Adrenal gland (tissue), 12 donors: Measurements from ENCODE around the gene SLC13A3. TPM values are rescaled to one million over a fixed set of nuclear protein-coding genes. Genes with fewer than 3 reads are reported as not detected.

ENCODE experiments used
- DNase-seq, 7 donors: peaks; one replicate each; pipeline ENCODE4 v3.0.0-alpha.2; 2019 to 2020
- H3K27ac ChIP-seq, 5 donors: fragments of 200-600 bp; sonication (generic) in 4 of 5; 1 replicate in 3 of 5; 2 replicates in 2 of 5; pipeline versions ENCODE4 v1.5.1 to v1.8.0; 2016 to 2020; ENCODE audit warnings: mild to moderate bottlenecking in 1 of 5
- H3K27me3 ChIP-seq: fragments of 200-600 bp; 2 replicates; pipeline ENCODE4 v1.8.0; 2021
- H3K36me3 ChIP-seq, 2 donors: fragments of 200-600 bp; replicated peaks in 1 of 2; 1 replicate in 1 of 2; 2 replicates in 1 of 2; pipeline versions ENCODE4 v1.5.1 to v1.8.0; 2018 to 2022
- H3K4me1 ChIP-seq, 2 donors: fragments of 200-600 bp; replicated peaks in 1 of 2; 1 replicate in 1 of 2; 2 replicates in 1 of 2; pipeline versions ENCODE4 v1.5.1 to v1.8.0; 2018 to 2021
- H3K4me3 ChIP-seq, 4 donors: fragments of 200-600 bp; sonication (generic) in 3 of 4; one replicate each; pipeline ENCODE4 v1.5.1; 2016 to 2018
- H3K9me3 ChIP-seq, 3 donors: fragments of 200-600 bp; sonication (generic) in 1 of 3; replicated peaks in 1 of 3; 1 replicate in 2 of 3; 2 replicates in 1 of 3; pipeline versions ENCODE4 v1.5.1 to v1.8.0; 2016 to 2021
- POLR2A ChIP-seq, 2 donors: fragments of 450-650 bp; IDR thresholded peaks; one replicate each; pipeline ENCODE4 v1.6.1; 2017; ENCODE audit warnings: antibody characterized with exemption in 2 of 2, mild to moderate bottlenecking in 2 of 2, moderate library complexity in 1 of 2
- WGBS, 4 donors: extraction: QIAGEN DNeasy Blood & Tissue Kit in 2 of 4; methylation state at CpG; one replicate each; pipeline versions ENCODE4 v1.1.5 to v1.1.7; 2013 to 2017; 5-methylcytosine and 5-hydroxymethylcytosine counted together
- intact Hi-C, 2 donors: fragments of 100-400 bp; cut with DNase I; formaldehyde crosslinking; loops; one replicate each; pipeline versions ENCODE4 v1.14.1 to v1.15.0; 2022 to 2023
- polyA plus RNA-seq, 3 donors: library from polyadenylated mRNA; stranded (reverse); fragments of 200-250 nt in 2 of 3; fragments of 350-450 nt in 1 of 3; fragmentation: Illumina TruSeq in 1 of 3; extraction: RNeasy Lipid Tissue Mini Kit (QIAGEN cat#74804) in 1 of 3; gene quantifications; one replicate each; pipeline ENCODE4 v1.2.3, GENCODE V29; 2013 to 2014
- total RNA-seq, 9 donors: library from RNA; depleted of rRNA in 4 of 9; stranded (reverse); fragments of >200 nt in 4 of 9; fragments of 120-200 nt in 1 of 9; fragmentation: NEBNext Ultra II Directional in 1 of 9; extraction: Animal tissue kit (Norgen Biotek cat#: 25700) in 1 of 9; gene quantifications; one replicate each; pipeline versions ENCODE4 v1.1.0 to v1.2.4, GENCODE V29; 2013 to 2023
- TF ChIP-seq, protein P1 (sequence below), 6 experiments: fragments of 450-650 bp in 4 of 6; fragments of 200-600 bp in 2 of 6; sonication (generic) in 1 of 6; IDR thresholded peaks; 1 replicate in 5 of 6; 2 replicates in 1 of 6; pipeline versions ENCODE4 v1.5.1 to v1.8.0; 2016 to 2021; ENCODE audit warnings: antibody characterized with exemption in 6 of 6, mild to moderate bottlenecking in 2 of 6, moderate library complexity in 1 of 6
- donor health status: healthy with polysubstance abuse.
- donor health status: Bipolar disorder and iron deficiency.
- donor health status: DM: yes; HTN: yes; CAD: no.
- donor health status: DM: no; HTN: no; CAD: no.
- donor health status: DM: no; HTN: no; CAD: no.
- donor health status: DM: yes; HTN: yes; CAD: no.

SLC13A3 gene
- total and polyA plus RNA-seq, 12 donors, result 1.5 to 11.2 (median 3.9) TPM

DNA sequence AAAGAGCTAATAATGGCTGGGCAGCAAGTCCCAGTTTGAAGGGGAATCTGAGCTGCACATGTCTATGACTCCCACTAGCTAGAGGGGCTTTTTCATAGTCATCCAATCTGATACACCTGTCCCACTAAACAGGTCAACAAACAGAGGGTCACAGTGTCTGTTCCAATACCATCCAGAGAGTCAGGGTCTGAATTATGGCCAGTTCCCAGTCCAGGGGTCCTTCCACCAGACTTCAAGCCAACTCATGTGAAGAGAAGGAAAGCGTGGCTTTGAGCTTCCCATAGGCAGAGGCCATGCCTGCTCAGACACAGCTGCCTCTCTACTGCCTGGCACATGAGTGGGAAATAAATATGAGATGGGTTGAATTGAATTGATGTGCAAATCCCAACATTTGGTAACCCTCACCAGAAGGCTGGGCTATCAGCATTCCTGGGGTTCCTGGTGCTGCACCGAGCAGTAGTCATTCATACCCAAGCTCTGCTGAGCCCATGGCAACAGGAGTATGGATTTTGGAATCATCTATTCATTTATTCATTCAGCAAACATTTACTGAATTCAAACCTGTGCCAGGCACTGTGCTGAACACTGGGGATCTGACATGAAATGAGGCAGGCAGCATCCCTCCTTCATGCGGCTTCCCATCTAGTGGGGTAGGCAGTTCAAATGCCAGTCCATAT is 20.7 kb upstream of the SLC13A3 start:
- no peak for TF ChIP-seq POLR2A (IDR thresholded peaks at IDR 0.05)
- TF ChIP-seq, protein P1, sequence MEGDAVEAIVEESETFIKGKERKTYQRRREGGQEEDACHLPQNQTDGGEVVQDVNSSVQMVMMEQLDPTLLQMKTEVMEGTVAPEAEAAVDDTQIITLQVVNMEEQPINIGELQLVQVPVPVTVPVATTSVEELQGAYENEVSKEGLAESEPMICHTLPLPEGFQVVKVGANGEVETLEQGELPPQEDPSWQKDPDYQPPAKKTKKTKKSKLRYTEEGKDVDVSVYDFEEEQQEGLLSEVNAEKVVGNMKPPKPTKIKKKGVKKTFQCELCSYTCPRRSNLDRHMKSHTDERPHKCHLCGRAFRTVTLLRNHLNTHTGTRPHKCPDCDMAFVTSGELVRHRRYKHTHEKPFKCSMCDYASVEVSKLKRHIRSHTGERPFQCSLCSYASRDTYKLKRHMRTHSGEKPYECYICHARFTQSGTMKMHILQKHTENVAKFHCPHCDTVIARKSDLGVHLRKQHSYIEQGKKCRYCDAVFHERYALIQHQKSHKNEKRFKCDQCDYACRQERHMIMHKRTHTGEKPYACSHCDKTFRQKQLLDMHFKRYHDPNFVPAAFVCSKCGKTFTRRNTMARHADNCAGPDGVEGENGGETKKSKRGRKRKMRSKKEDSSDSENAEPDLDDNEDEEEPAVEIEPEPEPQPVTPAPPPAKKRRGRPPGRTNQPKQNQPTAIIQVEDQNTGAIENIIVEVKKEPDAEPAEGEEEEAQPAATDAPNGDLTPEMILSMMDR (IDR thresholded peaks at IDR 0.05), result no peak
- Histone ChIP-seq H3K4me1 (no peaks in the 10 kb centered on the region), H3K27me3 (no peaks in the 10 kb centered on the region), H3K27ac (no peak overlapping the region), H3K4me3 (no peak overlapping the region), H3K36me3 (no peaks in the 10 kb centered on the region), H3K9me3 (peaks cover 0 to 15% (median 0%) of the 10 kb centered on the region in 3 donors)
- intact Hi-C loops, result no loop called here
- no peak for DNase-seq
- WGBS, 4 donors, result 92 to 100% (median 95%) methylated on average over 3 of the region's 3 CpGs

DNA sequence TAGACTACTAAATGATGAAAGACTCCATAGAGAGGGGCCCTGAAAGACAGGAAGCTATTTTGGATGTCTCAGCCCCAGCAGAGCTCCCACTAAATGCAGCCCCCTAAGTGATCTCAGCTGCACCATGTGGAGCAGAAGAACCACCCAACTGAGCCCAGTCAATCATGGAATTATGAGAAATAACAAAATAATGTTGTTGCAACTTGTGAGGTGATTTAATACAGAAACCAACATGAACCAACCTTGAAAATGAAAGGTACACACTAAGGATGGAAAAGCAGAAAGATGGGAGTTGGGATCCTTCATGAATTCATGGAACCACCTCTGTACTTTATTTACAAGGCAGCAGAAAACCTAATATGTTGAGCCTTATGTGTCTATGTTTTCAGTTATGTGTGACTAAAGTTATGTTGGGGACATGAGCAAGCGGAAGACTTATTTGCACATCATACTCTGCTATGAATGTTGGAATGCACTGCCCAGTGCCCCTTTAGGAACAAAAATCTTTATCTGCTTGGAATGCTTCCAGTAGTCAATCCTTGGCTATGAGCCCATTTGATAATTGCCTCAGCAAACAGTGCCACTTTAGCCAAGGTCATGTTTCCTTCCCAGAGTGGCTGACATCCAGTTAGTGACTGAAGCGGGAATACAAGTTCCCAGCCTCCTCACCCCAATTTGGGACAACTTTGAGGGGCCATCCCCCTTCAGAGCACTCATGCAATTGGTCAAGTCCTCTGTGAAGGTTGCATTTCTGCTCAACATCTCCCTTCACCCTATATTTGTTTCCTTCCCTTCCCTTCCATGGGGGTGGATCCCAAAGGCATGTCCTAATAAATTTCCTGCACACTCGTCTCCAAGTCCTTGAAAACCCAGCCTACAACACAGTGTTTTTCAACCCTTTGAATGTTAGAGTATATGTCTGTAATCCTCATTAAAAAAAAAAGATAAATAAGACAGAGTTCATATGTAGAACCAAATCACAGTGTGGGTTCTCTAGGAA is 19.6 kb upstream of the SLC13A3 start:
- 44 to 49% (median 45%) methylated on average over 3 of the region's 3 CpGs for WGBS, 4 donors
- no peak overlapping the region for H3K27ac ChIP-seq
- TF ChIP-seq, protein P1 (IDR thresholded peaks at IDR 0.05), result no peak
- no peak for TF ChIP-seq POLR2A (IDR thresholded peaks at IDR 0.05)
- no peaks in the 10 kb centered on the region for H3K4me1 ChIP-seq
- DNase-seq, result peak in 1 of 7 donors; percentile 59
- H3K36me3 ChIP-seq, result no peaks in the 10 kb centered on the region
- no peaks in the 10 kb centered on the region for H3K27me3 ChIP-seq
- peaks cover 0 to 15% (median 0%) of the 10 kb centered on the region in 3 donors for H3K9me3 ChIP-seq
- no peak overlapping the region for H3K4me3 ChIP-seq
- intact Hi-C loops, result no loop called here

DNA sequence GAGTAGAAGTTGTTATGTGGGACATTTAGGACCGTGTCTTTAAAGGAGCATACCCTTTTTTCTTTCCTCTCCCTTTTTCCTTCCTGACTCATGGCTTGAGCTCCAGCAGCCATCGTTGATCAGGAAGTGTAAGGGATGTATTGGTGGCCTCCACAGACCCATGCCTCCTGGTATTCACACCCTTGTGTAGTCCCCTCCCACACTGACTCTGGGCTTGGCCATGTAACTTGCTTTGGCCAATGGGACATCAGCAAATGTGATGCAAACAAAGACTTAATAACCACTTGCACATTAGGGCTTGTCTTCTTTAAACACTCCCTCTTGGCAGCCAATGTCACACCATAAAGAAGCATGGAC is 18.9 kb upstream of the SLC13A3 start:
- Histone ChIP-seq H3K4me1 (no peaks in the 10 kb centered on the region), H3K9me3 (peaks cover 0 to 15% (median 0%) of the 10 kb centered on the region in 3 donors), H3K27ac (no peak overlapping the region), H3K36me3 (no peaks in the 10 kb centered on the region), H3K27me3 (no peaks in the 10 kb centered on the region), H3K4me3 (no peak overlapping the region)
- no peak for TF ChIP-seq POLR2A (IDR thresholded peaks at IDR 0.05)
- TF ChIP-seq, protein P1 (IDR thresholded peaks at IDR 0.05), result no peak
- intact Hi-C loops, result no loop called here
- WGBS, 4 donors, result 69 to 89% (median 85%) methylated on average over 2 of the region's 2 CpGs
- no peak for DNase-seq

DNA sequence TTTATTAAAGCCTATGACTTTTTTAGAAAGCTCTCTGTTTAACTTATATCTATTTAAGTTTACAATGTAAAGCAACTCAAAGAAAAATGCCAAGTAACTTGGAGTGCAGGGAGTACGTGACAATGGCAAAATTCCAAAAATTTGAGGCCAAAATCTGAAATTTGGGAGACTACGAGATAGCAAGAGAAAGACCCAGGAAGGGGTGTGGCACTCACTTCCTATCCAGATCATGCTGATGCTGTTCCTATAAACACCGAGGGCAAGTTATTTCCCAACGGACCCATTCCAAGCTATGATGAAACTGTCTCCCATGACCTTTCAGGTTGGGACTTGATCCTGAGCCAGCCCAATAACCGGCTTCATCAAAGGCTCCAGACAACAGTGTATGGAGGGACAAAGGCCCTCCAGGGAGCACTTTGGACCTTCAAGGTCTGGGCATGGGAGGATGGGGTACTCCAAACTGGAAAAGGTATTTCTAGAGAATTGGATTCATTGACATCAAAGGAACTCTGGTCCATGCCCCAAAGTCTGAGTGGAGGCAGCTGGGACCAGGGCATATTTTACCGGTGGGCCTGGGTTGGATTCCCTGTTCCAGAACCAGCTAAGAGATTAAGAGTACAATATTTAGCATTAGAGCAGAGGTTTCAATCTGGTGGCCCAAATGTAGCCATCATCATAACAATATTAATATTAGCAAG is 15.7 kb upstream of the SLC13A3 start:
- H3K27ac ChIP-seq, result no peak overlapping the region
- H3K4me1 ChIP-seq, result no peaks in the 10 kb centered on the region
- H3K4me3 ChIP-seq, result no peak overlapping the region
- H3K36me3 ChIP-seq, result no peaks in the 10 kb centered on the region
- intact Hi-C loops, result no loop called here
- TF ChIP-seq, protein P1 (IDR thresholded peaks at IDR 0.05), result no peak
- no peak for TF ChIP-seq POLR2A (IDR thresholded peaks at IDR 0.05)
- 67 to 71% (median 70%) methylated on average over 5 to 6 of the region's 6 CpGs for WGBS, 4 donors
- DNase-seq, result no peak
- H3K9me3 ChIP-seq, result peaks cover 0 to 15% (median 0%) of the 10 kb centered on the region in 3 donors
- H3K27me3 ChIP-seq, result no peaks in the 10 kb centered on the region
